GM13977 (cell line): ENCODE measurements around the gene PPP1CB.
"Not testable (repeated sequence)": the region's sequence is repeated elsewhere in the genome, so short reads cannot be mapped to it uniquely, and the experiment has no call there.

Experiments
- DNase-seq: peaks from one replicate; pipeline ENCODE4 v3.0.0; 2012; ENCODE audit warnings: low spot score
- in situ Hi-C: fragments of 300-500 bp; cut with MboI; formaldehyde crosslinking; loops from one replicate; pipeline ENCODE4 v1.12.0; 2022; ENCODE audit warnings: low sequenced_read_pairs, low pct_unique_long_range_greater_than_20kb, mixed read lengths, inconsistent platforms; ENCODE audit not compliant: unreplicated experiment
- TF ChIP-seq, protein P1 (sequence below): IDR thresholded peaks from 2 replicates; pipeline ENCODE4 v1.5.1; 2012; ENCODE audit warnings: mild to moderate bottlenecking, control low read depth; ENCODE audit not compliant: insufficient read depth; ENCODE audit errors: extremely low read depth, missing control alignments

Gene PPP1CB

DNA sequence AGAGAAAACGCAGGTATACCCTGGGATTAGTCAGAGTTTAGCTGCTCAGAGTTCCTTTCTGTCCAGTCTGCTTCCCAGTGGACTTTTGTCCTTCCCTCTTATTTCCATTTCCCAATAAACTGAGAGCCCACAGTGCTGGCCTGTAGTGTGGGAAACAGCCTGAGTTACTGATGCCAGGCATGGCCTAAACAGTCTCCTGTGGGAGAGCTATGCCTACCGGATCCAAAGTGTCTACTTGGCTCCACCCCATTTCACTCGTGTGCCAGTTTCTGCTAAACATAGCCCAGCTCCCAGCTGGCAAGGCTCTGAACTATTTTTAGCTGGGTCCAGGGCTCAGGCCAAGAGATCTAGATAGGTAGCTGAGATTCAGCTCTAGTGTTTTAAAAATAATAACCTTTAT is 15.6 kb upstream of the PPP1CB start:
- DNase-seq = no peak
- in situ Hi-C loops = no loop called here
- TF ChIP-seq, protein P1, sequence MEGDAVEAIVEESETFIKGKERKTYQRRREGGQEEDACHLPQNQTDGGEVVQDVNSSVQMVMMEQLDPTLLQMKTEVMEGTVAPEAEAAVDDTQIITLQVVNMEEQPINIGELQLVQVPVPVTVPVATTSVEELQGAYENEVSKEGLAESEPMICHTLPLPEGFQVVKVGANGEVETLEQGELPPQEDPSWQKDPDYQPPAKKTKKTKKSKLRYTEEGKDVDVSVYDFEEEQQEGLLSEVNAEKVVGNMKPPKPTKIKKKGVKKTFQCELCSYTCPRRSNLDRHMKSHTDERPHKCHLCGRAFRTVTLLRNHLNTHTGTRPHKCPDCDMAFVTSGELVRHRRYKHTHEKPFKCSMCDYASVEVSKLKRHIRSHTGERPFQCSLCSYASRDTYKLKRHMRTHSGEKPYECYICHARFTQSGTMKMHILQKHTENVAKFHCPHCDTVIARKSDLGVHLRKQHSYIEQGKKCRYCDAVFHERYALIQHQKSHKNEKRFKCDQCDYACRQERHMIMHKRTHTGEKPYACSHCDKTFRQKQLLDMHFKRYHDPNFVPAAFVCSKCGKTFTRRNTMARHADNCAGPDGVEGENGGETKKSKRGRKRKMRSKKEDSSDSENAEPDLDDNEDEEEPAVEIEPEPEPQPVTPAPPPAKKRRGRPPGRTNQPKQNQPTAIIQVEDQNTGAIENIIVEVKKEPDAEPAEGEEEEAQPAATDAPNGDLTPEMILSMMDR = no peak

GRCh38 chr2:28737655-28738054 is 14.0 kb upstream of the PPP1CB start:
- TF ChIP-seq, protein P1 = no peak
- in situ Hi-C loops = no loop called here
- no peak for DNase-seq

- DNase-seq, in situ Hi-C loops: not testable (repeated sequence)
These were observed 9.0 kb upstream of the PPP1CB start for GRCh38 chr2:28742619-28743018.

DNA sequence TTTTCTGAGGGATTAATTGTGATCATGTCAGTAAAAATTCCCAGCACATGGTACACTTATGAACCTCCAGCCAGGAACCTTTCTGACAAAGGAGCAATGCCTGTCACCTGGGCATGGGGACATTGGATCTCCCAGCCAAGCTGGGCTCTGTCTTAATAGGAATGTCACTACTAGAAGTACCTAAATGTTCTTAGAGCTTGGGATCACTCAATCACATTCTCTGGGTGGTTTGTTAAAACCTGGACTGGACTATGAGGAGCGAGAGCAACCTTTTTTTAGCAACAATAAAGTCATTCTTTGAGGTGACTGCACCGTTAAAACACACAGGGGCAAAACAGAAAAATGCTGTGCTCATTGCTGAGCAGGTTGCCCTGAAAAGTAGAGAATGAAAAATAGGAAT is 6.4 kb upstream of the PPP1CB start:
- TF ChIP-seq, protein P1 = no peak
- DNase-seq = no peak
- in situ Hi-C loops = no loop called here

GRCh38 chr2:28745876-28746275 is 5.8 kb upstream of the PPP1CB start:
- TF ChIP-seq, protein P1 = no peak
- no peak for DNase-seq
- in situ Hi-C loops = no loop called here

- in situ Hi-C loops = no loop called here
- no peak for DNase-seq
- TF ChIP-seq, protein P1 = no peak
These were observed 5.1 kb upstream of the PPP1CB start for GRCh38 chr2:28746429-28747111.

GRCh38 chr2:28747714-28748113 is 3.9 kb upstream of the PPP1CB start:
- TF ChIP-seq, protein P1 = no peak
- no peak for DNase-seq
- in situ Hi-C loops = no loop called here
